Stimulated activated CD4-positive, alpha-beta T cell treated with anti-CD3 and anti-CD28 coated beads, Interleukin-1b, Interleukin-23, amount 100 ng/mL, for 24 hours (primary cell): Measurements from ENCODE around the gene CCDC87.
"Not testable (repeated sequence)": the region's sequence is repeated elsewhere in the genome, so short reads cannot be mapped to it uniquely, and the experiment has no call there.

Source experiments
- DNase-seq, 4 experiments: peaks; one replicate each; pipeline ENCODE4 v3.0.0-alpha.2; 2020; ENCODE audit warnings: low read depth in 4 of 4, low spot score in 1 of 4

The CCDC87 gene

GRCh38 chr11:66556086-66556485, 36.8 kb downstream of the CCDC87 start:
- DNase-seq = no peak

GRCh38 chr11:66555416-66555815, 37.4 kb downstream of the CCDC87 start:
- no peak for DNase-seq

GRCh38 chr11:66554602-66555001, 38.3 kb downstream of the CCDC87 start:
- DNase-seq = no peak

GRCh38 chr11:66550887-66551286, 42.0 kb downstream of the CCDC87 start:
- DNase-seq = no peak

- DNase-seq = no peak
Observed at GRCh38 chr11:66549696-66550095, 43.2 kb downstream of the CCDC87 start.

- no peak for DNase-seq
Observed at GRCh38 chr11:66548774-66549630, 43.9 kb downstream of the CCDC87 start.

- no peak for DNase-seq
Observed at GRCh38 chr11:66548041-66548440, 44.8 kb downstream of the CCDC87 start.

DNA sequence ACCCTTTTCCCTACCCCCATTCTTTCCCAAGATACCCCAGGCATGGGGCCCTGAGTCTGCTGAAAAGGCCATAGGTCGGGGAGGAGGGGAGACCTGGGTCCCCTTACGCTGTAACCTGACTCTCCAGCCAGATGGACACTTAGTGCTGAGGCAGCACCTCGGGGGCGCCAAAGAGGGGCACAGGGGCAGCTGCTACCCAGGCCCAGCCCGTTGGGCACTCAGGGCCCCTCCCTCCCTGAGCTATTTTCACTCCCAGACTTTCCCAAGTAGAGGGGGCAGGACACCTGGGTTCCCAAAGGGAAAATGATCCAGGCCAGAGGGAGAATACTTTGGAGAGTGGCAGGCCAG, 45.2 kb downstream of the CCDC87 start:
- no peak for DNase-seq

GRCh38 chr11:66546966-66547661, 45.7 kb downstream of the CCDC87 start:
- DNase-seq = no peak

GRCh38 chr11:66546368-66546965, 46.4 kb downstream of the CCDC87 start, which contains the start of gene ACTN3:
TSS of gene ACTN3 (plus strand) at chr11:66546903. CDS start at chr11:66546938, 35 bp downstream.
- no peak for DNase-seq

DNA sequence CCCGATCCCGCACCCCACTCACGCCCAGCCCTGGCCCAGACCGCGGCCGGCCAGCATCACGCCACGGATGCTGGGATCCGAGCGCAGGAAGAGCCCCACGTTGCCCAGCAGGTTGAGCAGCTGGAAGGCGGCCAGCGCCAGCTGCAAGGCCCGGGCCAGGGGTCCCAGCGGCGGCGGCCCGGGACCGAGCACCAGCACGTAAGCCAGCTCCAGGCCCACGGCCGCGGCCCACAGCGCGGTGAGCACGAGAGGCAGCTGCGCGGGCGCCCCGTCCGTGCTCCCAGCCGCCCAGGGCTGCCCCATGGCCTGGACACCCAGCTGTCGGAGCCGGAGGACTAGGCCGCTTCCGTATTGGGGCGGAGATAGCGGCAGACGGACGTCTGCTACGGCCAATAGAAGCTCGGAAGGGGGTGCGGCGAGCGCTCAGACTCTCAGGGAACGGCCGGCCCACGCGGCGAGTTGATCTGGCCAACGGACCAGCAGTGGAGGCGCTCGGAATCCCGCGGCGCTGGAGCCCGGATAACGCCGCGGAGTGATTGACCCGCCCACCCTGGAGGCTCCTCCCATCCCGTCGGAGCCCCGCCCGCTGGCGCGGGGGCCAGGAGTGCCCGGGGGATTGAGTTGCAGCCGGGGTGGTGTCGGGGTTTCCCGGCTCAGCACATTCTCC, 47.0 kb downstream of the CCDC87 start, which contains the start of gene ZDHHC24:
TSS of gene ZDHHC24 (minus strand) at position 348 of the 667 bp plus-strand sequence. CDS start at position 303, 45 bp downstream.
- peak; percentile 62 to 91 (median 74) for DNase-seq

GRCh38 chr11:66544952-66545351, 47.9 kb downstream of the CCDC87 start:
- DNase-seq = not testable (repeated sequence)

DNA sequence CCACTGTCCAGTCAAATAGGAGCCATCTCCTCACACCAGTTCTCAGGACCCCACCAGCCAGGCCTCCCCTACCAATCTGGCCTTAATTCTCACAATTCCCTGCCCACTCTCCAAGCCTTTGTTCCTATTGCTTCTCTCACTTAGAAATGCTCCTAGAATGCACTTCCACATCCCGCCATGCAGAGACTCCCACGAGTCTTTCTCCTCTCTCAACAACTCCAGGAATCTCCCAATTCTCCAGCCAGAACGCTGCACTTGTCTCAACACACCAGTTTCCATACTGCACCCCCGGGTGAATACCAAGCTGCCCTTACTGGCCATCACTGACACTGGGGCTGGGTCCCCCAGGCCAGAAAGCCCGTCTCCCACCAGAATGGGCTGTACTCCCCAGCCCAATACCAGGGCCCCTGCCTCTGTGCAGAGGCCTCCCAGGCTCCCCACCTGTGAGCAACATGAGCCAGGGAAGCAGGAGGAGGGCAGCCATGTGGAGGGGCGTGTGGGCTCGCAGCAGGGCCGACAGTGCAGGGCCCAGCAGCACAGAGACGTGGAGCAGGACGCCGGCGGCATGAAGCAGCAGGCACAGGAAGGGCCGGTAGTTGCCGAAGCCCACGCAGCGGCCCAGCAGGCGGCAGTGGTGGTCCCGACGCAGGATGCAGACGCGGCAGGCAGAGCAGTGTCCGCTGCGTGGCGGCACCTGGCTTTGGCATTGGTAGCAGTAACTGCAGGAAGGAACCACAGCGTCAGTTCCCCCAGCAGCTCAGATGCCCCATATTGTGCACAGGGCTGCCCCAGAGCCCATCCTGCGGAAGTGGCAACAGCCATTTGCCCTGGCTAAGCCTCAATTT, 49.4 kb downstream of the CCDC87 start:
- peak in 1 of 4 experiments; percentile 25 for DNase-seq

GRCh38 chr11:66542362-66542761, 50.5 kb downstream of the CCDC87 start:
- no peak for DNase-seq

DNA sequence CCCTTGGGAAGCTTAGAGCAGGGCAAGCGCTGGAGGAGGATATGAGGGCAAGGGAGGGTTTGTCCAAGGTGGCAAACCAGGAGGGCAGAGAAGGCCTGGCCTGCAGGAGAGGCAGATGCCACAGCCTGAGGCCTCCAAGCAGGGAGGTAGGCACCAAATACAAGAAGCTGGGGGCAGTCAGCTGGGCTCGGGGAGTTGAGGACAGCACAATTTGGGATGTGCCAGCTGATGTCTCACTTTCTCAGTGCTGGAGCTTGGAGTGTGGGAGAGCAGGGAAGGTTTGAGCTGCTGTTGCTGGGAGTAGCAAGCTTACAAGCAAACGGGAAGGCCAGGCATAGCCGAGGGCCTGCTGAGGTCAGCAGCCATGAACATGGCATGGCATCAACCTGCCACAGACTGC, 51.0 kb downstream of the CCDC87 start:
- no peak for DNase-seq

DNA sequence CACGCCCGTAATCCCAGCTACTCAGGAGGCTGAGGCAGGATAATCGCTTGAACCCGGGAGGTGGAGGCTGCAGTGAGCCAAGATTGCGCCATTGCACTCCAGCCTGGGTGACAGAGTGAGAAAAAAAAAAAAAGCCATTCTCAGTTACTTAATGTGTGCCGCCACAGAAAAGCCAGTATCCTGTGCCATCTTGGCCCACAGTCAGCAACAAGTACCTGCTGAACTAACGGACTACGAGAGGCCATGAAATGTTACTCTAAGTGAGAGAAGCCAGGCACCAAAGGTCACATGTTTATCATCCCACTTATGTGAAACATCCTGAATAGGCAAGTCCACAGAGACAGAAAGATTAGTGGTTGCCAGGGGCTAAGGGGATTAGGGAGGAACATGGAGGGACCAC, 52.3 kb downstream of the CCDC87 start:
- DNase-seq = not testable (repeated sequence)
